Measurements from ENCODE around the gene AQP11.

GRCh38 chr11:77604281-77604680 lies 14.5 kb downstream of the AQP11 start:
- TF ChIP-seq CTCF (conservative IDR thresholded peaks at IDR 0.05; ENCODE audit: low read depth, low read length), result no peak
- no peak for TF ChIP-seq EZH2phosphoT487 (IDR thresholded peaks at IDR 0.05; ENCODE audit: borderline replicate concordance, low read length)
